A549 (cell line): ENCODE measurements around the gene CACNA1S. TPM values are rescaled to one million over a fixed set of nuclear protein-coding genes. Genes with fewer than 3 reads are reported as not detected.

Source experiments
- polyA plus RNA-seq, 4 experiments: library from polyadenylated mRNA; depleted of rRNA in 3 of 4; stranded (reverse); fragments of >200 nt; fragmentation: RNase III in 1 of 4; extraction: RNeasy Plus Mini Kit Qiagen cat#74134 plus additional on column Dnase treatment in 1 of 4; gene quantifications; 2 replicates in 3 of 4; 3 replicates in 1 of 4; pipeline ENCODE4 v1.2.3, GENCODE V29; 2011 to 2017

Gene CACNA1S
- polyA plus RNA-seq, 2 of the 4 experiments (the other 2 are of a cell fraction) = 0.01 TPM; not detected in 1

Other genes with a start within 250 kb of the CACNA1S start
- not detected in 2 replicates for gene GPR25, start 239.4 kb downstream of the CACNA1S start, polyA plus RNA-seq (2011; rRNA removed)
- gene GPR25, start 239.4 kb downstream of the CACNA1S start, polyA plus RNA-seq (2017; fragmentation: RNase III; extraction: RNeasy Plus Mini Kit Qiagen cat#74134 plus additional on column Dnase treatment) = not detected in 3 replicates
- gene INAVA, start 217.5 kb downstream of the CACNA1S start, polyA plus RNA-seq (2011; rRNA removed) = 40.0 and 51.3 TPM in 2 replicates
- gene INAVA, start 217.5 kb downstream of the CACNA1S start, polyA plus RNA-seq (2017; fragmentation: RNase III; extraction: RNeasy Plus Mini Kit Qiagen cat#74134 plus additional on column Dnase treatment) = 38.6 to 50.2 TPM (median 43.7 TPM) in 3 replicates
- gene KIF21B, start 88.7 kb downstream of the CACNA1S start, polyA plus RNA-seq (2011; rRNA removed) = 3.6 and 3.8 TPM in 2 replicates
- gene KIF21B, start 88.7 kb downstream of the CACNA1S start, polyA plus RNA-seq (2017; fragmentation: RNase III; extraction: RNeasy Plus Mini Kit Qiagen cat#74134 plus additional on column Dnase treatment) = 1.3 to 1.5 TPM (median 1.4 TPM) in 3 replicates
- 0.07 TPM in 1 of 2 replicates, not detected in the other for gene ASCL5, start 14.8 kb upstream of the CACNA1S start, polyA plus RNA-seq (2011; rRNA removed)
- 0.07 to 0.17 TPM (median 0.09 TPM) in 3 replicates for gene ASCL5, start 14.8 kb upstream of the CACNA1S start, polyA plus RNA-seq (2017; fragmentation: RNase III; extraction: RNeasy Plus Mini Kit Qiagen cat#74134 plus additional on column Dnase treatment)
- 97.0 and 119 TPM in 2 replicates for gene TMEM9, start 42.0 kb upstream of the CACNA1S start, polyA plus RNA-seq (2011; rRNA removed)
- 75.7 to 86.8 TPM (median 83.3 TPM) in 3 replicates for gene TMEM9, start 42.0 kb upstream of the CACNA1S start, polyA plus RNA-seq (2017; fragmentation: RNase III; extraction: RNeasy Plus Mini Kit Qiagen cat#74134 plus additional on column Dnase treatment)
- 0.03 TPM in 2 replicates for gene IGFN1, start 78.4 kb upstream of the CACNA1S start, polyA plus RNA-seq (2011; rRNA removed)
- gene IGFN1, start 78.4 kb upstream of the CACNA1S start, polyA plus RNA-seq (2017; fragmentation: RNase III; extraction: RNeasy Plus Mini Kit Qiagen cat#74134 plus additional on column Dnase treatment) = 2.7 to 4.7 TPM (median 4.6 TPM) in 3 replicates
- gene PKP1, start 171.1 kb upstream of the CACNA1S start, polyA plus RNA-seq (2011; rRNA removed) = not detected in 2 replicates
- not detected in 3 replicates for gene PKP1, start 171.1 kb upstream of the CACNA1S start, polyA plus RNA-seq (2017; fragmentation: RNase III; extraction: RNeasy Plus Mini Kit Qiagen cat#74134 plus additional on column Dnase treatment)